HG03103 (cell line): Measurements from ENCODE around the gene TNIP2.
"Not testable (repeated sequence)": the region's sequence is repeated elsewhere in the genome, so short reads cannot be mapped to it uniquely, and the experiment has no call there.

Experiments
- ATAC-seq: cut with Tn5 transposase; IDR thresholded peaks from one replicate; pipeline ENCODE4 v1.9.1; 2021; ENCODE audit warnings: low read depth; ENCODE audit not compliant: unreplicated experiment

The TNIP2 gene

DNA sequence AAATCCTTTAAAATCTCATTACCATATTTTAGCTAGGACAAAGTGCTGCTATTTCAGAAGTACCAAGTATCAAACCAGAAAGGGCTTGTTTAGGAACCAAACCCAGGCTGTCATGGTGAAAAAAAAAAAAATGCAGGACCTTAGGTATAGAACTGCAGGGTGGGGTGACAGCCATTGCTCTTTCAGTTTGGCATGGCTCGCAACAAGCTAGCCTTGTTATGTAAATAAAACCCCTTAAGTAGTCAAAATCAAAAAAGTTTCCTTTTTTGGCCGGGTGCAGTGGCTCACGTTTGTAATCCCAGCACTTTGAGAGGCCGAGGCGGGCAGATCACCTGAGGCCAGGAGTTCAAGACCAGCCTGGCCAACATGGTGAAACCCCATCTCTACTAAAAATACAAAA, 24.5 kb upstream of the TNIP2 start:
- ATAC-seq, result not testable (repeated sequence)

DNA sequence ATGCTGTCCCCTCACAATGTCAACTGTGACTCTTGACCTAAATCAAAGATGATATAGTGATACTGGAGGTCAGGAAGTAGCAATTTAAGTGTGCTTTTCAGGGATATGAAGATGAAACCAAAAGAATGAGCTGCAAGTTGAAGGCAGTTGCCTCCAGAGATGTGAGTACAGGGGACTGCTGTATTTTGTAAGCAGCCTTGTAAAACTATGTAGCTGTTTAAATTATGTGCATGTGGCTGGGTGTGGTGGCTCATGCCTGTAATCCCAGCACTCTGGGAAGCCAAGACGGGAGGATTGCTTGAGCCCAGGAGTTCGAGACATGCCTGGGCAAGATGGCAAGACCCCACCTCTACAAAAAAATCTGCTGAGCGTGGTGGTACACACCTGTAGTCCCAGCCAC, 15.1 kb upstream of the TNIP2 start:
- ATAC-seq, result no peak

- no peak for ATAC-seq
Observed at GRCh38 chr4:2768921-2769336, 12.8 kb upstream of the TNIP2 start.

- no peak for ATAC-seq
Observed at GRCh38 chr4:2768124-2768523, 12.0 kb upstream of the TNIP2 start.

- no peak for ATAC-seq
Observed at GRCh38 chr4:2767705-2768074, 11.6 kb upstream of the TNIP2 start.

GRCh38 chr4:2767046-2767704, 11.0 kb upstream of the TNIP2 start:
- no peak for ATAC-seq

- ATAC-seq, result no peak
Observed at GRCh38 chr4:2765832-2766526, 9.8 kb upstream of the TNIP2 start.

- ATAC-seq, result no peak
Observed at GRCh38 chr4:2763511-2763967, 7.4 kb upstream of the TNIP2 start.

DNA sequence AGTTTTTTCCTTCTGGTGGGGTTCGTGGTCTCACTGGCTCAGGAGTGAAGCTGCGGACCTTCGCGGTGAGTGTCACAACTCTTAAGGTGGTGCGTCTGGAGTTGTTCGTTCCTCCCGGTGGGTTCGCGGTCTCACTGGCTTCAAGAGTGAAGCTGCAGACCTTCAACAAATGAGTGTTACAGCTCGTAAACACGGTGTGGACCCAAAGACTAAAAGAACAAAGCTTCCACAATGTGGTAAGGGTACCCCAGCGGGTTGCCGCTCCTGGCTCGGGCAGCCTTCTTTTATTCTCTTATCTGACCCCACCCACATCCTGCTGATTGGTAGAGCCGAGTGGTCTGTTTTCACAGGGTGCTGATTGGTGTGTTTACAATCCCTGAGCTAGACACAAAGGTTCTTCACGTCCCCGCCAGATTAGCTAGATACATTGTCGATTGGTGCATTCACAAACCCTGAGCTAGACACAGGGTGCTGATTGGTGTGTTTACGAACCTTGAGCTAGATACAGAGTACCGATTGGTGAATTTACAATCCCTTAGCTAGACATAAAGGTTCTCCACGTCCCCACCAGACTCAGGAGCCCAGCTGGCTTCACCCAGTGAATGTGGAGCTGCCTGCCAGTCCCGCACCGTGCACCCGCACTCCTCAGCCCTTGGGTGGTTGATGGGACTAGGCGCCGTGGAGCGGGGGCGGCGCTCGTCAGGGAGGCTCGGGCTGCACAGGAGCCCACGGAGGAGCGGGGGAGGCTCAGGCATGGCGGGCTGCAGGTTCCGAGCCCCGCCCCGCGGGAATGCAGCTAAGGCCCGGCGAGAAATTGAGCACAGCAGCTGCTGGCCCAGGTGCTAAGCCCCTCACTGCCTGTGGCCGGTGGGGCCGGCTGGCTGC, 6.6 kb upstream of the TNIP2 start:
- ATAC-seq, result not testable (repeated sequence)

- ATAC-seq, result no peak
Observed at GRCh38 chr4:2762048-2762447, 5.9 kb upstream of the TNIP2 start.

GRCh38 chr4:2761035-2761923, 5.1 kb upstream of the TNIP2 start:
- no peak for ATAC-seq

DNA sequence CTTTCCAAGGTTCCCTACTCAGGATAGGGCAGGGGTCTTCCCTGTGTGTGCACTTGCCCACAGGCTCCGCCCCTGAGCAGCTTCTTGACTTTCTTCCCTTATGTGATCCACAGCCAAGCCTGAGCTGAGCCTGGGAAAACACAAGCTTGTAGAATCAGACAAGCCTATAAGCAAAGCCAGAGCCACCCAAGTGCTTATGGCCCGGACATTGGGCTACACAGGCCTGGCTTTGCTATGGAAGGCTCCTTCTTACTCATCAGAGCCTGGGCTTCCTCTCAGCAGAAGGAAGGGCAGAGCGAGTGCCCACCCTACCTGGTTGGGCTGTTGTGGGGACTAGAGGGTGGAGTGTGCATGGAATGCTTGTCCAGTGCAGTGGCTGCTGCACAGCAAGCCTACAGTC, 1.3 kb upstream of the TNIP2 start:
- ATAC-seq, result no peak

DNA sequence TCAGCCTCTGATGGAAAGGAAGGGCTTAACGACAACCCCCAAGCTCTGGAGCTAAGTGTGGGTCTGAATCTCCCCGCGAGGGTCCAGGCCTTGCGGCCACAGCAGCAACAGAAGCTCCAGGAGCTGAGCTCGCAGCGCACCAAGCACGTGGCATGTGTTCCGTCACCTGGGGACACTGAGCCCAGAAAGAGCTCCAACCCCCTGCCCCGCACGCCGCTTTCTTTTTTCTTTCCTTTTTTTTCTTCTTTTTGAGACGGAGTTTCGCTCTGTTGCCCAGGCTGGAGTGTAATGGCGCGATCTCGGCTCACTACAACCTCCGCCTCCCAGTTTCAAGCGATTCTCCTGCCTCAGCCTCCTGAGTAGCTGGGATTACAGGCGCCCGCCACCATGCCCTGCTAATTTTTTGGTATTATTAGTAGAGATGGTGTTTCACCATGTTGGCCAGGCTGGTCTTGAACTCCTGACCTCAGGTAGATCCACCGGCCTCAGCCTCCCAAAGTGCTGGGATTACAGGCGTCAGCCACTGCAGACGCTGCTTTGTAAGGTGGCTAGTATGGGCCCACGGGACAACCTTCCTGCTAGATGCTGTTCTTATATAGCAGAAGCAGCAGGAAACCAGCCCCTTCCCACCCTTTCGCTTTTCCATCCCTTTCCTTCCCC, 685 bp upstream of the TNIP2 start:
- ATAC-seq, result no peak

DNA sequence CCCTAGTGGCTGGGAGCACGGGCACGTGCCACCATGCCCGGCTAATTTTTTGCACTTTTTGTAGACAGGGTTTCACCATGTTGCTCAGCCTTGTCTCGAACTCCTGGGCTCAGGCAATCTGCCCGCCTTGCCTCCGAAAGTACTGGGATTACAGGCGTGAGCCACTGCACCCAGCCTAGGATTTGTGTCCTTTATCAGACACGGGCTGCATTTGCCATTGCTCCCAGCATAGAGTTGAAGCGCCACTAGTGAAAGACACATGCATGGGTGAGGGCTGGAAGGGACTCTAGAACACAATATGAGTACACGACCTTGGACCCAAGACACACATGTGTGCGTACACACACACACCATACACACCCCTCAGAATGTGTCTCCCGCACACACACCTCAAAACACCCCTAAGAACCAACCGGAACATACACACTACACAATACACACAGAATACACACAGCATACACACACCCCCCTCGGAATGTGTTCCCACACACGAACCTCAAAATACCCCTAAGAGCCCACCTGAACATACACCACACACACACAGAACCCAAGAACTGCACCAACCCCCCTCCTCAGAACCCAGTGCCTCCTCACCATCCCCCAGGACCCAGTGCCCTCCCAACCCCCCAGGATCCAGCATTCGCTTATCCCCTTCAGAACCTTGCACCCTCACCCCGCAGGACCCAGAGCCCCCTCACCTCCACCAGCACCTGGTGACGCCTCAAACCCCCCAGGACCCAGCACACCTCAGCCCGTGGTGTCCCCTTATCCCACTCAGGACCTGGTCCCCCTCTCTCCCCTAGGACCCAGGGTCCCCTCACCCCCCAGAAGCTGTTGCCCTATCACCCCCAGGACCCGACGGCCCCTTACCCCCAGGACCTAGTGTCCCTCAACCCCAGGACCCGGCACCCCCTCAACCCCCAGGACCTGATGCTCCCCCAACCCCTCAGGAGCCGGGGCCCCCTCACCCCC, 1.0 kb downstream of the TNIP2 start:
- ATAC-seq, result no peak

- ATAC-seq, result no peak
Observed at GRCh38 chr4:2753436-2753835, 2.7 kb downstream of the TNIP2 start.

- ATAC-seq, result no peak
Observed at GRCh38 chr4:2750719-2751605, 5.2 kb downstream of the TNIP2 start.

- no peak for ATAC-seq
Observed at GRCh38 chr4:2746891-2747695, 9.0 kb downstream of the TNIP2 start.
